Loucy (cell line): Measurements from ENCODE around the gene WFDC5.

Experiments used
- EZH2phosphoT487 ChIP-seq: fragments of 200-600 bp; IDR thresholded peaks from 2 replicates; pipeline ENCODE4 v1.6.1; 2018; ENCODE audit warnings: antibody characterized with exemption, mild to moderate bottlenecking, moderate library complexity, borderline replicate concordance
- TF ChIP-seq, protein P1 (sequence below): fragments of 200-600 bp; sonication (generic); conservative IDR thresholded peaks from 2 replicates; pipeline ENCODE4 v1.5.1; 2014; ENCODE audit warnings: mild to moderate bottlenecking, antibody characterized with exemption, low read length

GRCh38 chr20:45100563-45101245, 14.3 kb downstream of the WFDC5 start, which contains the start of gene KCNS1:
- TF ChIP-seq, protein P1, sequence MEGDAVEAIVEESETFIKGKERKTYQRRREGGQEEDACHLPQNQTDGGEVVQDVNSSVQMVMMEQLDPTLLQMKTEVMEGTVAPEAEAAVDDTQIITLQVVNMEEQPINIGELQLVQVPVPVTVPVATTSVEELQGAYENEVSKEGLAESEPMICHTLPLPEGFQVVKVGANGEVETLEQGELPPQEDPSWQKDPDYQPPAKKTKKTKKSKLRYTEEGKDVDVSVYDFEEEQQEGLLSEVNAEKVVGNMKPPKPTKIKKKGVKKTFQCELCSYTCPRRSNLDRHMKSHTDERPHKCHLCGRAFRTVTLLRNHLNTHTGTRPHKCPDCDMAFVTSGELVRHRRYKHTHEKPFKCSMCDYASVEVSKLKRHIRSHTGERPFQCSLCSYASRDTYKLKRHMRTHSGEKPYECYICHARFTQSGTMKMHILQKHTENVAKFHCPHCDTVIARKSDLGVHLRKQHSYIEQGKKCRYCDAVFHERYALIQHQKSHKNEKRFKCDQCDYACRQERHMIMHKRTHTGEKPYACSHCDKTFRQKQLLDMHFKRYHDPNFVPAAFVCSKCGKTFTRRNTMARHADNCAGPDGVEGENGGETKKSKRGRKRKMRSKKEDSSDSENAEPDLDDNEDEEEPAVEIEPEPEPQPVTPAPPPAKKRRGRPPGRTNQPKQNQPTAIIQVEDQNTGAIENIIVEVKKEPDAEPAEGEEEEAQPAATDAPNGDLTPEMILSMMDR, result no peak
- TF ChIP-seq EZH2phosphoT487, result no peak
